Measurements from ENCODE around the gene PLEKHH1.
A peak's percentile ranks its signal among the peaks of the same experiment; 100 is the strongest.

The PLEKHH1 gene

DNA sequence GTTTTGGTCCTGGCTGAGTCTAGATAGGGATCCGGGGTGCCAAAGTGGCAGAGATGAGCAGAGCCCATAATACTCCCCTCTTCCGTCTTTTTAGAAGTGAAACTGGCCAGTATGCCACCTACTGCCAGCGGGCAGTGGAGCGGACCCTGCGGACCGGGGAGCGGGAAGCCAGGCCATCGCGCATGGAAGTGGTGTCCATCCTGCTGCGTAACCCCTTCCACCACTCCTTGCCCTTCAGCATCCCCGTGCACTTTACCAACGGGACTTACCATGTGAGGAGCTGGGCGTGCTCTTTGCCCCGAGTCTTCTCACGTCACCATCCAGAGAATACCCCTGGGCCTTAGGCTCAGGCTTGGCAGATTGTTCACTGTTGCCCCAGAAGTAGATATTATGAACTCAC is 46.0 kb downstream of the PLEKHH1 start:
- Histone ChIP-seq H3K4me3 (no peak overlapping the region), H3K27ac (no peak overlapping the region)
- DNase-seq (ENCODE audit: low spot score) = no peak
- TF ChIP-seq, protein P1, sequence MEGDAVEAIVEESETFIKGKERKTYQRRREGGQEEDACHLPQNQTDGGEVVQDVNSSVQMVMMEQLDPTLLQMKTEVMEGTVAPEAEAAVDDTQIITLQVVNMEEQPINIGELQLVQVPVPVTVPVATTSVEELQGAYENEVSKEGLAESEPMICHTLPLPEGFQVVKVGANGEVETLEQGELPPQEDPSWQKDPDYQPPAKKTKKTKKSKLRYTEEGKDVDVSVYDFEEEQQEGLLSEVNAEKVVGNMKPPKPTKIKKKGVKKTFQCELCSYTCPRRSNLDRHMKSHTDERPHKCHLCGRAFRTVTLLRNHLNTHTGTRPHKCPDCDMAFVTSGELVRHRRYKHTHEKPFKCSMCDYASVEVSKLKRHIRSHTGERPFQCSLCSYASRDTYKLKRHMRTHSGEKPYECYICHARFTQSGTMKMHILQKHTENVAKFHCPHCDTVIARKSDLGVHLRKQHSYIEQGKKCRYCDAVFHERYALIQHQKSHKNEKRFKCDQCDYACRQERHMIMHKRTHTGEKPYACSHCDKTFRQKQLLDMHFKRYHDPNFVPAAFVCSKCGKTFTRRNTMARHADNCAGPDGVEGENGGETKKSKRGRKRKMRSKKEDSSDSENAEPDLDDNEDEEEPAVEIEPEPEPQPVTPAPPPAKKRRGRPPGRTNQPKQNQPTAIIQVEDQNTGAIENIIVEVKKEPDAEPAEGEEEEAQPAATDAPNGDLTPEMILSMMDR (IDR thresholded peaks at IDR 0.05) = no peak

DNA sequence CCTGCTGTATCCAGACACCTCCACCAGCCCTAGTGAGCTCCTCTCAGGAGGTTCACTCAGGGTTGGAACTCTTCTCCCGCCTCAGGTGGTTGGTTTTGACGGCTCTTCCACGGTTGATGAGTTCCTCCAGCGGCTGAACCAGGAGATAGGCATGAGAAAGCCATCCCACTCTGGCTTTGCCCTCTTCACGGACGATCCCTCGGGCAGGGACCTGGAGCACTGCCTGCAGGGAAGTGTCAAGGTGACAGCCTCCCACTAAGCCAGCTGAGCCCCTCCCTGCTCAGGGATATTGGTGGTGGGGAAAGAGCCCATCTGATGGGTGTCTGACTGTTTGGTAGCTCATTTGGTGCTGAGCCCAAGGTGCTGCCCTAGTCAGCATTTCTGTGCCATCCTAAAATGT is 46.5 kb downstream of the PLEKHH1 start:
- no peak for DNase-seq (ENCODE audit: low spot score)
- Histone ChIP-seq H3K27ac (no peak overlapping the region), H3K4me3 (no peak overlapping the region)
- TF ChIP-seq, protein P1 (IDR thresholded peaks at IDR 0.05) = no peak

DNA sequence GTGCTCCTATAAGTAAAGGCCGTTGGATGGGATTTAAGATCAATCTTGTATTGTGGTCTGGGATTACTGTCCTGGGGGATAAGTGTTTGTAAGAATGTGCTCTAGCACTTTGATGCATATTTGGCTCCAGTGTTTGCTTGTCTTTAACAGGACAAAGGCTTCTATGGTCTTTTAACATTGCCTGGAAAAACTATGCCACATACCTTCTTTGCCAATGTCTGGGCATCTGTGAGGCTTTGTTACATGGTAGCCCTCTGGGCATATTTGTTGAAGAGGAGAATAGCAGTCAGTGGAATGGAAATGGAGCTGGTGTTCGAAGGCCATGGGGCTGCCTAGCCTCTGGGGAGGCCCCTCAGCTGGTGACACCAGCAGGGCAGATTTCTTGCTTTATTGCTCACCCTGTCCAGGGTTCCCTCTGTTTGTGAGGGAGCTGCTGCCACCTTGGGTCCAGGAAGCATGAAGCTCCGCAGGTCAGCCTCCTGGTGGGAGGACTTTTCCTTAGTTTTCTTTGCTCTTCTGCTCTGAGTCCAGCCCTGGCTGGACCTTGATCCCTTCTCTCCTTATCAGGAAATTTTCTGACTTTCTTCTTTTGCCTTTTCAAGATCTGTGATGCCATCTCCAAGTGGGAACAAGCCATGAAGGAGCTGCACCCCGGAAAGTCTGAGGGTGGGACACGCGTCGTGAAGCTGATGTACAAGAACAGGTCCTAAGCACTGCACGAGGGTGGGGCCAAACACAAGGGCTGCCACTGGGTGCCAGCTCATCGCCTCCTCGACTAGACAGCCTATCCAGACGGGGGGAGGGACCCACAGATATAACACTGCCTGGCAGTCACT is 47.5 kb downstream of the PLEKHH1 start:
- no peak overlapping the region for H3K27ac ChIP-seq
- TF ChIP-seq, protein P1 (IDR thresholded peaks at IDR 0.05) = no peak
- H3K4me3 ChIP-seq = no peak overlapping the region
- DNase-seq (ENCODE audit: low spot score) = no peak

DNA sequence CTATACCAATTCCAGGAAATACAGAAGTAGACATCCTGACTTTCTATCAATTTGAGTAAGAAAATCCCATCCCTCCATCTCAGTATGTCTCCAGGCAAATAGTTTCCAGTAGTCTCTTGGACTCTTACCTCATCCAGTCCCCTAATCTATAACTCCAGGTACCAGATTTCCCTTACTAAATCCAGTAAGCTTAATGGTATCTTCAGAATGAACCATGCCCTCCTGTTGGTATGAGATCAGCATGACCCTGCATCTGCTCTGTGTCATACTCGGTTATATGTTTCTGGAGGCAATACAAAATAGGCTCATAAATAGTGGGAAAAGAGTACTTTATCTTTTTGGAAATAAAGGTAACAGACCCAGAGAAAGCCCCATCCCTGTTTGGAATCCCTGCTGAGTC is 48.6 kb downstream of the PLEKHH1 start:
- H3K27ac ChIP-seq = no peak overlapping the region
- TF ChIP-seq, protein P1 (IDR thresholded peaks at IDR 0.05) = no peak
- no peak for DNase-seq (ENCODE audit: low spot score)
- H3K4me3 ChIP-seq = no peak overlapping the region

DNA sequence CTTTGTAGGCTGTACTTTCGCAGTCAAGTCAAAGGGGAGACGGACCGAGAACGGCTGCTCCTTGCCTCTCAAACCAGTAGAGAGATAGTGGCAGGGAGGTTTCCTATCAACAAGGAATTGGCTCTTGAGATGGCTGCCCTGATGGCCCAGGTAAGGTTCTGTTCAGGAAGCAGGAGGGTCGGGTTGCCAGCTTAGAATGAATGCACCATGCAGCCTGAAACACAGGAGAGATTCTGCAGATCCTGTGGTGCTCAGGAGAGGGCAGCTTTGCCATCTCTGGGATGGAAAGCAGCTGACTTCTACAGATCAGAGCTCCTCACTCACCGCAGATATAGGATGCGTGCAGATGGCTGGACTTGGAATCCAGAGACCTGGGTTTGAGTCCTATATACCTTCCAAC is 49.0 kb downstream of the PLEKHH1 start:
- Histone ChIP-seq H3K27ac (no peak overlapping the region), H3K4me3 (no peak overlapping the region)
- DNase-seq (ENCODE audit: low spot score) = no peak
- TF ChIP-seq, protein P1 (IDR thresholded peaks at IDR 0.05) = no peak

DNA sequence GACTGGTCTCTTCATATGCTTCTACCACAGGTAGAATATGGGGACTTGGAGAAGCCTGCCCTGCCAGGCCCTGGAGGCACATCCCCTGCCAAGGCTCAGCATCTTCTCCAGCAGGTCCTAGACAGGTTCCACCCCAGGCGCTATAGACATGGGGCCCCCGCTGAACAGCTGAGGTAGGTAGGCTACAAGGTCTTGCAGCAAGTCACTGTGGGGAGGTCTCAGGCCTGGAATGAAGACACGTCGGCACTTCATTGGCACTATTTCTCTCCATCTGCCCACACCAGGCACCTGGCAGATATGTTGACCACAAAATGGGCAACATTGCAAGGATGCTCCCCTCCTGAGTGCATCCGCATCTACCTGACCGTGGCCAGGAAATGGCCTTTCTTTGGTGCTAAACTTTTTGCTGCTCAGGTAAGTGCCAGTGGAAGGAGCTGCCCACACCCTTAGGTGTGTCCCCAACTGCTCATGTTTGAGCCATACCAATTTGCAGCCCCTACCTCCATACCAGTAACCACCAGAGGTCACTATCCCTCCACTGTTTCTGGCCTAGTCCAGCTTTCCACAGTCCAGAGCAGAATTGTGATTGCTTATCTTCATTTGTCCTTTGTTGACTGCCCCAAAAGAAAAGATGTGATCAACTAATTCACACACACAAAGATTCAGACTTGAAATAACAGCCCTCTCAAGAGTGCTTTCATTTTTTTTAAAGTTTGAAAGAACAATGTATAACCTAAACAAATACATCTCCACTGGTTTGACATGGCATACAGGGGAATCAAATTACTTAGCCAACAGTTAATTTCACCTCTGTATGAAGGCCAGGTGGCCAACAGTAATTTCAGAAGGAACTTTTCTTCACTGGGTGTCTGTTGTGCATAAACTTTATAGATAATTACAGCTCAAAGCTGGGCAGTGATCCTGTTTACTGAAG is 50.9 kb downstream of the PLEKHH1 start:
- no peak overlapping the region for H3K27ac ChIP-seq
- DNase-seq (ENCODE audit: low spot score) = no peak
- no peak overlapping the region for H3K4me3 ChIP-seq
- TF ChIP-seq, protein P1 (IDR thresholded peaks at IDR 0.05) = peak; percentile 28

All from coronary artery (tissue), 2 donors.